Activated B cell treated with CpG ODN at 0.5 μM for 24 hours (primary cell): ENCODE measurements around the gene ZSWIM6. TPM values are rescaled to one million over a fixed set of nuclear protein-coding genes. Genes with fewer than 3 reads are reported as not detected.

Experiments used
- ATAC-seq: fragments of 200-7000 bp; cut with Tn5 transposase; one replicate; pipeline ENCODE4 v1.10.0; 2021; ENCODE audit warnings: low read depth, mild to moderate bottlenecking, moderate library complexity
- CTCF ChIA-PET: fragments of 350-600 bp; sonication (Branson Sonifier 250); formaldehyde crosslinking; loops from one replicate; lab custom pipeline; 2021; ENCODE audit warnings: antibody characterized with exemption; lab: Charles Lee
- POLR2A ChIA-PET: fragments of 350-600 bp; sonication (Branson Sonifier 250); formaldehyde crosslinking; loops from one replicate; lab custom pipeline; 2021; ENCODE audit warnings: antibody characterized with exemption; lab: Charles Lee
- DNase-seq: peaks from one replicate; pipeline ENCODE4 v3.0.0; 2022
- H3K27ac Mint-ChIP-seq: one replicate; pipeline ENCODE4 v1.8.0; 2020; ENCODE audit warnings: mixed read lengths
- H3K27me3 Mint-ChIP-seq: one replicate; pipeline ENCODE4 v1.8.0; 2021; ENCODE audit warnings: mixed read lengths
- H3K36me3 Mint-ChIP-seq: one replicate; pipeline ENCODE4 v1.8.0; 2021; ENCODE audit warnings: low read depth, mixed read lengths
- H3K4me1 Mint-ChIP-seq: one replicate; pipeline ENCODE4 v1.8.0; 2021; ENCODE audit warnings: mixed read lengths
- H3K4me3 Mint-ChIP-seq: one replicate; pipeline ENCODE4 v1.8.0; 2020; ENCODE audit warnings: mild to moderate bottlenecking, mixed read lengths
- H3K9me3 Mint-ChIP-seq: one replicate; pipeline ENCODE4 v1.8.0; 2020; ENCODE audit warnings: mixed read lengths
- intact Hi-C: fragments of 100-400 bp; cut with micrococcal nuclease; formaldehyde crosslinking; loops from one replicate; pipeline ENCODE4 v1.15.1; 2024
- total RNA-seq: library from RNA; stranded (reverse); gene quantifications from 2 replicates; pipeline ENCODE4 v1.2.3, GENCODE V29; 2022
- TF ChIP-seq, protein P1 (sequence below): fragments of 200-600 bp; IDR thresholded peaks from one replicate; pipeline ENCODE4 v1.8.0; 2022; ENCODE audit warnings: antibody characterized with exemption, mild to moderate bottlenecking

Gene ZSWIM6
- total RNA-seq, 1 donor from 2014 or later = 8.5 TPM

DNA sequence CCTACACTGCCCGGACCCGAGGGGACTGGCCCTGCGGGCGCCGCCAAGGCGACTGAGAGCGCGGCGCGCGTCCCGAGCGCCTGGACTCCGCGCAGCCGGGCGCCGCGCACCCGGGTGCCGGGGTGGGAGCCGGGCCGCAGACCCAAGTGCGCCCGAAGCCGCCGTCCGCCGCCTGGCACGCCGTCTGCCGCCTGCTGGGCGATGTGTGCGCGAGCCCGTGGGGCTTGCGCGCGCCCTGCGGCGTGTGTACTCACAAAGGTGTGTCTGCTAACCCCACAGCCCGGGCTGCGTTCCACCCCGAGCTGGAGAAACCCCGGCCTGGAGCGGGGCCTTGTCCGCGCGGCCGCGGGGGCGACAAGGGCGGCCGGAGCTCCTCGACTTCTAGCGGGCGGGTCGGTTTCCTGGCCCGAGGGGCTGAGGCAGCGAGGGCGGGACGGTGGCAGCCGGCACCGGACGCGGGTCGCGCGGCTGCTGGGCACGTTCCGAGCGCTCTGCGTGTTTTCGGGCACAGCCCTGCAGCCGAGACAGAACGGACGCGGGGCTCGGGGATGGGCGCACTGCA lies 1.1 kb upstream of the ZSWIM6 start:
- peak overlapping the region; percentile 91 for H3K4me3 Mint-ChIP-seq
- H3K27ac Mint-ChIP-seq = peak overlapping the region; percentile 84
- TF ChIP-seq, protein P1, sequence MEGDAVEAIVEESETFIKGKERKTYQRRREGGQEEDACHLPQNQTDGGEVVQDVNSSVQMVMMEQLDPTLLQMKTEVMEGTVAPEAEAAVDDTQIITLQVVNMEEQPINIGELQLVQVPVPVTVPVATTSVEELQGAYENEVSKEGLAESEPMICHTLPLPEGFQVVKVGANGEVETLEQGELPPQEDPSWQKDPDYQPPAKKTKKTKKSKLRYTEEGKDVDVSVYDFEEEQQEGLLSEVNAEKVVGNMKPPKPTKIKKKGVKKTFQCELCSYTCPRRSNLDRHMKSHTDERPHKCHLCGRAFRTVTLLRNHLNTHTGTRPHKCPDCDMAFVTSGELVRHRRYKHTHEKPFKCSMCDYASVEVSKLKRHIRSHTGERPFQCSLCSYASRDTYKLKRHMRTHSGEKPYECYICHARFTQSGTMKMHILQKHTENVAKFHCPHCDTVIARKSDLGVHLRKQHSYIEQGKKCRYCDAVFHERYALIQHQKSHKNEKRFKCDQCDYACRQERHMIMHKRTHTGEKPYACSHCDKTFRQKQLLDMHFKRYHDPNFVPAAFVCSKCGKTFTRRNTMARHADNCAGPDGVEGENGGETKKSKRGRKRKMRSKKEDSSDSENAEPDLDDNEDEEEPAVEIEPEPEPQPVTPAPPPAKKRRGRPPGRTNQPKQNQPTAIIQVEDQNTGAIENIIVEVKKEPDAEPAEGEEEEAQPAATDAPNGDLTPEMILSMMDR = no peak
- peaks cover 46% of the 10 kb centered on the region for H3K4me1 Mint-ChIP-seq
- DNase-seq (peak; percentile 78), ATAC-seq (peak; percentile 13)
- CTCF ChIA-PET = interaction anchor here (0.9 to 1.7 kb wide), 2 partner anchors 77 to 275 kb away, joined by 3 to 5 read pairs; no protein-coding TSS in a partner anchor
- intact Hi-C loops = loop anchor here (1.0 to 10.0 kb wide), 10 partner anchors 12 to 1766 kb away; partner anchors contain the start of genes ERCC8, IPO11 and NDUFAF2
- H3K9me3 Mint-ChIP-seq = no peaks in the 10 kb centered on the region
- peaks cover 5% of the 10 kb centered on the region for H3K27me3 Mint-ChIP-seq
- POLR2A ChIA-PET = interaction anchor here (0.9 to 3.7 kb wide), 12 partner anchors 10 to 1072 kb away, joined by 3 to 43 read pairs (median 5); partner anchors contain the start of genes DEPDC1B, DIMT1, ERCC8 and KIF2A
- H3K36me3 Mint-ChIP-seq = peaks cover 3% of the 10 kb centered on the region

DNA sequence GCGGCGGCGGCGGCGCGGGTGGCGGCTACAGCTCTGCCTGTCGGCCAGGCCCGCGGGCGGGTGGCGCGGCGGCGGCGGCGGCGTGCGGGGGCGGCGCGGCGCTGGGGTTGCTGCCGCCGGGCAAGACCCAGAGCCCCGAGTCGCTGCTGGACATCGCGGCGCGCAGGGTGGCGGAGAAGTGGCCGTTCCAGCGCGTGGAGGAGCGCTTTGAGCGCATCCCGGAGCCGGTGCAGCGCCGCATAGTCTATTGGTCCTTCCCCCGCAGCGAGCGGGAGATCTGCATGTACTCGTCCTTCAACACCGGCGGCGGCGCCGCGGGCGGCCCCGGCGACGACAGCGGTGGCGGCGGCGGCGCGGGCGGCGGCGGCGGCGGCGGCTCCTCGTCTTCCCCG lies 296 bp downstream of the ZSWIM6 start:
- Mint-ChIP-seq H3K4me3 (peak overlapping the region; percentile 91), H3K9me3 (no peaks in the 10 kb centered on the region), H3K4me1 (peaks cover 49% of the 10 kb centered on the region), H3K27ac (peak overlapping the region; percentile 93), H3K27me3 (peaks cover 3% of the 10 kb centered on the region), H3K36me3 (peaks cover 7% of the 10 kb centered on the region)
- ChIA-PET POLR2A (interaction anchor here (0.6 to 3.7 kb wide), 11 partner anchors 8 to 1081 kb away, joined by 3 to 43 read pairs (median 5); partner anchors contain the start of genes DEPDC1B, ERCC8, IPO11 and NDUFAF2), CTCF (no interaction called here)
- intact Hi-C loops = loop anchor here (1.0 to 10.0 kb wide), 8 partner anchors 76 to 1768 kb away; partner anchors contain the start of genes DEPDC1B, DIMT1, KIF2A and SMIM15
- TF ChIP-seq, protein P1 = no peak
- no peak for DNase-seq
- ATAC-seq = peak; percentile 0

DNA sequence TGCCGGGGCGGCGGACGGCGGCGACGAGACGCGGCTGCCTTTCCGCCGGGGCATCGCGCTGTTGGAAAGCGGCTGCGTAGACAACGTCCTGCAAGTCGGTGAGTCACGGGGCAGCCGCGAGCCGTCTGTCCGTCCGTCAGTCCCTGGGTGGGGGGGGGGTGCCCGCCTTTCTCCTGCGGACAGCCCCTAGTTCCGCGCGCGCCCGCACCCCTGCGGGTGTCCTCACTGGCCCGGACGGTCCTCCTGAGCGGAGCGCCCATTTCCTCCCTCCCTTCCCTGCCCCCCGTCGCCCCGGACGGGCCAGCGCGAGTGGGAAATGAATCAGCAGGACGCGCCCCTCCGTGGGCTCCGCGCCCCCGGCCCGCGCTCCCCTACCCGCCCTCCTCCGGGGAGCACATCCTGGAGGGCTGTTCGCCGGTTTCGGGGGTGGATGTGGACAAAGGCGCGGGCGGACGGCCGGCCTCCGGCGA lies 828 bp downstream of the ZSWIM6 start:
- intact Hi-C loops = loop anchor here (1.0 to 10.0 kb wide), 8 partner anchors 75 to 1768 kb away; partner anchors contain the start of genes DEPDC1B, DIMT1, KIF2A and SMIM15
- peaks cover 46% of the 10 kb centered on the region for H3K4me1 Mint-ChIP-seq
- TF ChIP-seq, protein P1 = no peak
- no peak overlapping the region for H3K27ac Mint-ChIP-seq
- peaks cover 2% of the 10 kb centered on the region for H3K27me3 Mint-ChIP-seq
- POLR2A ChIA-PET = interaction anchor here (0.6 to 0.8 kb wide), 2 partner anchors 72 to 76 kb away, joined by 4 read pairs; no protein-coding TSS in a partner anchor
- H3K36me3 Mint-ChIP-seq = peaks cover 9% of the 10 kb centered on the region
- peak; percentile 44 for DNase-seq
- H3K4me3 Mint-ChIP-seq = peak overlapping the region; percentile 93
- CTCF ChIA-PET = no interaction called here
- ATAC-seq = no peak
- no peaks in the 10 kb centered on the region for H3K9me3 Mint-ChIP-seq

DNA sequence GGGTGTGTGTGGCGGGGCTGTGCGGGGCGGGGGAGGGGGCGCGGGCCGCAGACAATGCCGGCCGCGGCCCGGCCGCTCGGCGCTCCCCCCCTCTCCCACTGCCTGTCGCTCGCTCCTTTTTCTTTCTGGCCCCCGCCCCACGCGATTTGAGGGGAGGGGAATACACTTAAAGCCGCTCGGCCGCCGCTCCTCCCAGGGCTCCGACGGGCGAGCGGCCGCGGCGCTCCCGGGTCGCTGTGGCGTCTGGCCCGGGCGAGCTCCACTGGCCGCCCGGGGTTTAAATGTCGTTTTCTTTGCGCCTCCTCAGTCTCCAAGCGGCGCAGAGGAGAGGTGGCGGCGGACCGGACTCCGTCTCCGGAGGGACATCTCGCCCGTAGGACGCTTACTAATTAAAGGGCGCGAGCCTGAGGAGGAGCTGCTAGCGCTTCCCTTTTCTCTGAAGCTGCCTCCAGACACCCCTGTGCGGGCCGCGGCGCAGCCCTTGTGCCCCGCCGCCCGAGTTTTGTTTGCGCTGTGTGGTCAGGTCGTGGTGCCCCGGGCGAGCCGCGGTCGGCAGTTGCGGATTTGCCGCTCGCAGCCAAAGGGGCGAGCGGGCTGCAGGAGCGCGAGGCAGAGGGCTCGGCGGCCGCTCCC lies 1.4 kb downstream of the ZSWIM6 start:
- CTCF ChIA-PET = interaction anchor here (0.8 kb wide), 1 partner anchor 155 kb away, joined by 3 read pairs; no protein-coding TSS in a partner anchor
- Mint-ChIP-seq H3K4me1 (peaks cover 43% of the 10 kb centered on the region), H3K9me3 (no peaks in the 10 kb centered on the region), H3K4me3 (peak overlapping the region; percentile 93), H3K27ac (peak overlapping the region; percentile 83), H3K36me3 (peaks cover 9% of the 10 kb centered on the region), H3K27me3 (no peaks in the 10 kb centered on the region)
- TF ChIP-seq, protein P1 = no peak
- POLR2A ChIA-PET = interaction anchor here (0.6 to 1.0 kb wide), 6 partner anchors 22 to 75 kb away, joined by 3 to 4 read pairs (median 4); no protein-coding TSS in a partner anchor
- peak; percentile 47 for DNase-seq
- no peak for ATAC-seq
- intact Hi-C loops = loop anchor here (2.0 to 10.0 kb wide), 4 partner anchors 194 to 1769 kb away; partner anchors contain the start of gene DIMT1
